Right lobe of liver (tissue), 6 donors: ENCODE measurements around the gene LDLRAP1. TPM values are rescaled to one million over a fixed set of nuclear protein-coding genes. Genes with fewer than 3 reads are reported as not detected.

Experiments
- ATAC-seq, 4 donors: fragments of 200-7000 bp; cut with Tn5 transposase; one replicate each; pipeline ENCODE4 v1.9.1; 2020; ENCODE audit warnings: mild to moderate bottlenecking in 4 of 4, moderate library complexity in 4 of 4
- DNase-seq, 3 donors: peaks; one replicate each; pipeline ENCODE4 v3.0.0-alpha.2; 2020
- H3K27ac ChIP-seq, 3 donors: fragments of 200-600 bp; one replicate each; pipeline ENCODE4 v1.8.0; 2022
- H3K27me3 ChIP-seq, 2 donors: fragments of 200-600 bp; one replicate each; pipeline ENCODE4 v1.8.0; 2022
- H3K36me3 ChIP-seq, 4 donors: fragments of 200-600 bp; sonication (generic) in 1 of 4; one replicate each; pipeline versions ENCODE4 v1.5.1 to v1.8.0; 2017 to 2022; ENCODE audit warnings: control low read depth in 1 of 4
- H3K4me1 ChIP-seq, 4 donors: fragments of 200-600 bp; sonication (generic) in 1 of 4; one replicate each; pipeline versions ENCODE4 v1.5.1 to v1.8.0; 2017 to 2022; ENCODE audit warnings: control low read depth in 1 of 4
- H3K4me3 ChIP-seq, 3 donors: fragments of 200-600 bp; one replicate each; pipeline ENCODE4 v1.8.0; 2022
- H3K9me3 ChIP-seq, 4 donors: fragments of 200-600 bp; sonication (generic) in 1 of 4; one replicate each; pipeline versions ENCODE4 v1.5.1 to v1.8.0; 2017 to 2022; ENCODE audit warnings: control low read depth in 1 of 4
- CTCF ChIP-seq, 4 donors: fragments of 200-600 bp in 3 of 4; fragments of 450-650 bp in 1 of 4; IDR thresholded peaks; one replicate each; pipeline versions ENCODE4 v1.5.1 to v1.8.0; 2016 to 2022; ENCODE audit warnings: antibody characterized with exemption in 4 of 4, mild to moderate bottlenecking in 2 of 4
- POLR2A ChIP-seq: fragments of 450-650 bp; IDR thresholded peaks from one replicate; pipeline ENCODE4 v1.6.1; 2017; ENCODE audit warnings: antibody characterized with exemption, mild to moderate bottlenecking
- WGBS: methylation state at CpG from one replicate; pipeline ENCODE4 v1.1.6; 2018; ENCODE audit warnings: low coverage, low lambda C conversion rate; ENCODE audit not compliant: insufficient coverage; ENCODE audit errors: missing lambda C conversion rate; 5-methylcytosine and 5-hydroxymethylcytosine counted together
- intact Hi-C, 2 donors: fragments of 100-400 bp; cut with DNase I; formaldehyde crosslinking; loops; one replicate each; pipeline versions ENCODE4 v1.11.2 to v1.14.1; 2022
- total RNA-seq, 6 experiments: library from RNA; depleted of rRNA in 2 of 6; stranded (reverse); fragments of >200 nt in 2 of 6; fragmentation: NEBNext Ultra II Directional in 3 of 6; extraction: Animal tissue kit (Norgen Biotek cat#: 25700) in 3 of 6; gene quantifications; one replicate each; pipeline versions ENCODE4 v1.1.0 to v1.2.4, GENCODE V29; 2016 to 2023
- donor health status: DM: no; HTN: yes; CAD: no.
- donor health status: DM: no; HTN: no; CAD: no.
- donor health status: DM: no; HTN: no; CAD: no.
- donor health status: DM: no; HTN: yes; CAD: no.
- donor health status: DM: no; HTN: yes; CAD: no.

Gene LDLRAP1
- total RNA-seq, 6 experiments from 2014 or later, result 15.3 to 24.3 (median 16.7) TPM

GRCh38 chr1:25520446-25521061, 22.9 kb upstream of the LDLRAP1 start:
- peak in 2 of 3 donors; percentile 50 to 62 for DNase-seq
- intact Hi-C loops, result no loop called here
- peak; percentile 77 to 89 (median 86) for TF ChIP-seq CTCF (IDR thresholded peaks at IDR 0.05)
- TF ChIP-seq POLR2A, result no peak
- H3K4me1 ChIP-seq, result no peaks in the 10 kb centered on the region
- no peaks in the 10 kb centered on the region for H3K9me3 ChIP-seq
- H3K27ac ChIP-seq, result no peak overlapping the region
- ATAC-seq, result peak; percentile 60 to 82 (median 78)
- no peak overlapping the region for H3K4me3 ChIP-seq
- no peaks in the 10 kb centered on the region for H3K27me3 ChIP-seq
- 4% methylated on average over 4 of the region's 4 CpGs for WGBS
- no peaks in the 10 kb centered on the region for H3K36me3 ChIP-seq

- Histone ChIP-seq H3K27me3 (no peaks in the 10 kb centered on the region), H3K27ac (no peak overlapping the region), H3K9me3 (no peaks in the 10 kb centered on the region), H3K36me3 (no peaks in the 10 kb centered on the region), H3K4me1 (no peaks in the 10 kb centered on the region), H3K4me3 (no peak overlapping the region)
- ATAC-seq (no peak), DNase-seq (no peak)
- WGBS, result 57% methylated on average over 1 of the region's 5 CpGs
- intact Hi-C loops, result no loop called here
- TF ChIP-seq CTCF (IDR thresholded peaks at IDR 0.05) (no peak), POLR2A (no peak)
Observed at GRCh38 chr1:25522031-25522655, 21.3 kb upstream of the LDLRAP1 start.

- no peaks in the 10 kb centered on the region for H3K9me3 ChIP-seq
- 100% methylated on average over 1 of the region's 10 CpGs for WGBS
- intact Hi-C loops, result no loop called here
- no peak overlapping the region for H3K4me3 ChIP-seq
- H3K4me1 ChIP-seq, result no peaks in the 10 kb centered on the region
- no peaks in the 10 kb centered on the region for H3K27me3 ChIP-seq
- H3K36me3 ChIP-seq, result no peaks in the 10 kb centered on the region
- peak in 2 of 4 donors; percentile 23 to 30 for ATAC-seq
- H3K27ac ChIP-seq, result no peak overlapping the region
- TF ChIP-seq CTCF (IDR thresholded peaks at IDR 0.05), result no peak
- TF ChIP-seq POLR2A, result no peak
- DNase-seq, result no peak
Observed at GRCh38 chr1:25523542-25523941, 19.9 kb upstream of the LDLRAP1 start.

- WGBS, result 56% methylated on average over 8 of the region's 15 CpGs
- intact Hi-C loops, result no loop called here
Observed at GRCh38 chr1:25524568-25525360, 18.6 kb upstream of the LDLRAP1 start.

More at GRCh38 chr1:25524568-25525360, 18.6 kb upstream of the LDLRAP1 start:
- DNase-seq, result no peak
- no peak for TF ChIP-seq CTCF (IDR thresholded peaks at IDR 0.05)
- Histone ChIP-seq H3K27ac (no peak overlapping the region), H3K36me3 (no peaks in the 10 kb centered on the region), H3K27me3 (no peaks in the 10 kb centered on the region), H3K4me1 (no peaks in the 10 kb centered on the region), H3K9me3 (no peaks in the 10 kb centered on the region), H3K4me3 (no peak overlapping the region)
- no peak for ATAC-seq
